B cell (primary cell): ENCODE data around the gene IMMP2L.

Experiments used
- EZH2 ChIP-seq: IDR thresholded peaks from 2 replicates; pipeline ENCODE4 v1.6.1; 2012; ENCODE audit warnings: borderline replicate concordance, low read depth, mild to moderate bottlenecking, moderate library complexity, low read length; ENCODE audit not compliant: insufficient read depth, poor library complexity, severe bottlenecking
- TF ChIP-seq, protein P1 (sequence below): fragments of 200-600 bp; IDR thresholded peaks from one replicate; pipeline ENCODE4 v1.8.0; 2022; ENCODE audit warnings: antibody characterized with exemption, mild to moderate bottlenecking

- TF ChIP-seq, protein P1, sequence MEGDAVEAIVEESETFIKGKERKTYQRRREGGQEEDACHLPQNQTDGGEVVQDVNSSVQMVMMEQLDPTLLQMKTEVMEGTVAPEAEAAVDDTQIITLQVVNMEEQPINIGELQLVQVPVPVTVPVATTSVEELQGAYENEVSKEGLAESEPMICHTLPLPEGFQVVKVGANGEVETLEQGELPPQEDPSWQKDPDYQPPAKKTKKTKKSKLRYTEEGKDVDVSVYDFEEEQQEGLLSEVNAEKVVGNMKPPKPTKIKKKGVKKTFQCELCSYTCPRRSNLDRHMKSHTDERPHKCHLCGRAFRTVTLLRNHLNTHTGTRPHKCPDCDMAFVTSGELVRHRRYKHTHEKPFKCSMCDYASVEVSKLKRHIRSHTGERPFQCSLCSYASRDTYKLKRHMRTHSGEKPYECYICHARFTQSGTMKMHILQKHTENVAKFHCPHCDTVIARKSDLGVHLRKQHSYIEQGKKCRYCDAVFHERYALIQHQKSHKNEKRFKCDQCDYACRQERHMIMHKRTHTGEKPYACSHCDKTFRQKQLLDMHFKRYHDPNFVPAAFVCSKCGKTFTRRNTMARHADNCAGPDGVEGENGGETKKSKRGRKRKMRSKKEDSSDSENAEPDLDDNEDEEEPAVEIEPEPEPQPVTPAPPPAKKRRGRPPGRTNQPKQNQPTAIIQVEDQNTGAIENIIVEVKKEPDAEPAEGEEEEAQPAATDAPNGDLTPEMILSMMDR = no peak
- TF ChIP-seq EZH2 = no peak
These were observed 449.9 kb downstream of the IMMP2L start for GRCh38 chr7:111112439-111112838.
